GM12878 (cell line): ENCODE results near the gene KIF21B. TPM values are rescaled to one million over a fixed set of nuclear protein-coding genes. Genes with fewer than 3 reads are reported as not detected.

Source experiments
- ATAC-seq: fragments of 200-7000 bp; cut with Tn5 transposase; 3 replicates; pipeline ENCODE4 v1.9.1; 2020; ENCODE audit warnings: mild to moderate bottlenecking, moderate library complexity
- BruUV-seq: library from RNA; stranded (reverse); fragments of 400-500 nt; replicated peaks from 2 replicates; lab custom pipeline; 2021; lab: Mats Ljungman, UMichigan
- CTCF ChIA-PET: fragments of 300-600 bp; sonication (Branson Sonifier 250); formaldehyde crosslinking; extraction: SDS; loops from one replicate; lab custom pipeline; 2021; ENCODE audit warnings: inconsistent platforms; lab: Yijun Ruan, JAX
- POLR2A ChIA-PET: fragments of 350-600 bp; formaldehyde crosslinking; extraction: SDS; loops from one replicate; lab custom pipeline; 2021; ENCODE audit warnings: inconsistent platforms; lab: Charles Lee
- RAD21 ChIA-PET: fragments of 300-600 bp; sonication (Branson Sonifier 250); formaldehyde crosslinking; loops from one replicate; lab custom pipeline; 2023; ENCODE audit warnings: antibody characterized with exemption; ENCODE audit not compliant: unreplicated experiment; lab: Charles Lee
- SMC1A ChIA-PET: fragments of 300-600 bp; sonication (Branson Sonifier 250); formaldehyde crosslinking; loops from one replicate; lab custom pipeline; 2023; ENCODE audit not compliant: unreplicated experiment, uncharacterized antibody; lab: Charles Lee
- DNase-seq: peaks from one replicate; pipeline ENCODE4 v3.0.0-alpha.2; 2011; ENCODE audit warnings: low read depth, low spot score
- FAIRE-seq: peaks from 3 replicates; lab custom pipeline; 2011; peaks lifted over from hg19 to GRCh38; lab: Jason Lieb, UNC
- H2AFZ ChIP-seq: 2 replicates; pipeline ENCODE4 v1.6.0; 2011; ENCODE audit warnings: low read depth, low read length, control low read depth; ENCODE audit not compliant: control insufficient read depth
- H3K27ac ChIP-seq: 2 replicates; pipeline ENCODE4 v1.5.1; 2011; ENCODE audit warnings: control low read depth; ENCODE audit not compliant: control insufficient read depth, insufficient read depth
- H3K27me3 ChIP-seq, 2 experiments: replicated peaks in 1 of 2; 2 replicates each; pipeline versions ENCODE4 v1.6.0 to v1.6.1; 2011; ENCODE audit warnings: low read length in 1 of 2; ENCODE audit not compliant: control insufficient read depth in 2 of 2, insufficient read depth in 2 of 2
- H3K36me3 ChIP-seq, 2 experiments: 2 replicates each; pipeline ENCODE4 v1.5.1; 2011; ENCODE audit warnings: low read length in 1 of 2; ENCODE audit not compliant: control insufficient read depth in 2 of 2, insufficient read depth in 2 of 2
- H3K4me1 ChIP-seq: 2 replicates; pipeline ENCODE4 v1.6.1; 2011; ENCODE audit warnings: mild to moderate bottlenecking, low read length, moderate library complexity, mixed read lengths; ENCODE audit not compliant: control insufficient read depth, insufficient read depth
- H3K4me2 ChIP-seq: 2 replicates; pipeline ENCODE4 v1.6.0; 2011; ENCODE audit warnings: control low read depth; ENCODE audit not compliant: control insufficient read depth, insufficient read depth
- H3K4me3 ChIP-seq: fragments of 200-600 bp; sonication (generic); 2 replicates; pipeline ENCODE4 v1.5.1; 2016
- H3K79me2 ChIP-seq: 2 replicates; pipeline ENCODE4 v1.6.0; 2011; ENCODE audit warnings: low read length; ENCODE audit not compliant: control insufficient read depth, insufficient read depth
- H3K9ac ChIP-seq: 2 replicates; pipeline ENCODE4 v1.8.0; 2011; ENCODE audit warnings: low read length, control low read depth, mixed read lengths; ENCODE audit not compliant: control insufficient read depth, insufficient read depth
- H3K9me3 ChIP-seq: replicated peaks from 3 replicates; pipeline ENCODE4 v1.5.1; 2011; ENCODE audit warnings: mild to moderate bottlenecking, low read length; ENCODE audit not compliant: control insufficient read depth, insufficient read depth
- H4K20me1 ChIP-seq: 2 replicates; pipeline ENCODE4 v1.6.0; 2011; ENCODE audit not compliant: control insufficient read depth, insufficient read depth
- BHLHE40 ChIP-seq, 2 experiments: fragments of 450-650 bp in 1 of 2; IDR thresholded peaks; 2 replicates each; pipeline ENCODE4 v1.6.1; 2011 to 2017; ENCODE audit warnings: low read depth in 2 of 2, borderline replicate concordance in 1 of 2, improper control_type of control experiment in 1 of 2, low read length in 1 of 2, mild to moderate bottlenecking in 1 of 2
- CBX5 ChIP-seq: sonication (generic); IDR thresholded peaks from 2 replicates; pipeline ENCODE4 v1.6.1; 2016; ENCODE audit warnings: low read depth, moderate library complexity, mild to moderate bottlenecking, inconsistent platforms
- CREB1 ChIP-seq: IDR thresholded peaks from 2 replicates; pipeline ENCODE4 v1.6.1; 2012; ENCODE audit warnings: low read depth, mild to moderate bottlenecking, inconsistent platforms
- CUX1 ChIP-seq: IDR thresholded peaks from 2 replicates; pipeline ENCODE4 v1.6.1; 2012; ENCODE audit warnings: improper control_type of control experiment, low read depth, low read length; ENCODE audit not compliant: insufficient replicate concordance
- MYB ChIP-seq: fragments of 150-350 bp; IDR thresholded peaks from 2 replicates; pipeline ENCODE4 v1.6.1; 2014; ENCODE audit warnings: mild to moderate bottlenecking, low read depth, low read length, borderline replicate concordance
- PAX8 ChIP-seq: fragments of 450-650 bp; IDR thresholded peaks from 2 replicates; pipeline ENCODE4 v1.6.1; 2017; ENCODE audit warnings: mild to moderate bottlenecking, moderate library complexity
- POLR2AphosphoS2 ChIP-seq: IDR thresholded peaks from 2 replicates; pipeline ENCODE4 v1.6.1; 2011; ENCODE audit warnings: low read depth, mild to moderate bottlenecking, low read length, improper control_type of control experiment, moderate library complexity
- SREBF1 ChIP-seq: IDR thresholded peaks from 2 replicates; pipeline ENCODE4 v1.6.1; 2012; ENCODE audit warnings: mild to moderate bottlenecking, low read length
- SRF ChIP-seq, 2 experiments: IDR thresholded peaks; 2 replicates each; pipeline ENCODE4 v1.6.1; 2011; ENCODE audit warnings: low read depth in 2 of 2, low read length in 2 of 2, mild to moderate bottlenecking in 1 of 2, moderate library complexity in 1 of 2
- ZZZ3 ChIP-seq: IDR thresholded peaks from 2 replicates; pipeline ENCODE4 v1.6.1; 2011; ENCODE audit warnings: low read depth; ENCODE audit not compliant: control insufficient read depth, insufficient read length
- WGBS: methylation state at CpG from one replicate; pipeline ENCODE4 v1.1.6; 2016; ENCODE audit warnings: low lambda C conversion rate; ENCODE audit not compliant: insufficient replicate concordance, insufficient coverage; ENCODE audit errors: missing lambda C conversion rate; 5-methylcytosine and 5-hydroxymethylcytosine counted together
- in situ Hi-C: fragments of 300-500 bp; cut with MboI; formaldehyde crosslinking; loops from 9 replicates; pipeline ENCODE4 v1.14.3; 2018; ENCODE audit warnings: mixed read lengths
- intact Hi-C: fragments of 100-400 bp; cut with micrococcal nuclease; formaldehyde crosslinking; loops from one replicate; pipeline ENCODE4 v1.14.2; 2022; ENCODE audit not compliant: unreplicated experiment
- polyA plus RNA-seq, 11 experiments: library from polyadenylated mRNA; depleted of rRNA in 4 of 11; unstranded in 6 of 11; stranded (reverse) in 5 of 11; fragments of >200 nt; fragmentation: Nextera tagmentation in 4 of 11; fragmentation: Illumina TruSeq in 1 of 11; extraction: Ambion mirVana in 4 of 11; extraction: Trizol in 1 of 11; gene quantifications; 1 replicate in 1 of 11; 2 replicates in 10 of 11; pipeline versions ENCODE4 v1.2.1 to v1.2.3, GENCODE V29; 2011 to 2016; ENCODE audit warnings: inconsistent platforms in 2 of 11, missing spikeins in 2 of 11, low read depth in 1 of 11
- total RNA-seq, 4 experiments: library from RNA; depleted of rRNA in 3 of 4; stranded (reverse); fragments of >200 nt in 3 of 4; fragmentation: Illumina TruSeq in 1 of 4; extraction: Trizol in 1 of 4; gene quantifications; 2 replicates each; pipeline versions ENCODE4 v1.2.1 to v1.2.3, GENCODE V29; 2013 to 2021

The KIF21B gene
- total and polyA plus RNA-seq, 10 of the 15 experiments (the other 5 are each of a cell fraction or from before 2014, with no cell fraction given) = 2.3 to 47.7 (median 12.6) TPM

- TF ChIP-seq ZZZ3 = no peak
These were observed 15.9 kb upstream of the KIF21B start (continued) for GRCh38 chr1:201039418-201039817.

- H3K4me1 ChIP-seq = no peaks in the 10 kb centered on the region
- no peak for TF ChIP-seq MYB
- no peak for TF ChIP-seq SREBF1
- TF ChIP-seq CREB1 = no peak
- no peak for TF ChIP-seq CUX1
- TF ChIP-seq SRF (IDR thresholded peaks at IDR 0.05; ENCODE audit: low read depth in 2 of 2, low read length in 2 of 2) = no peak
- no peak for TF ChIP-seq CBX5
- no peak for TF ChIP-seq POLR2AphosphoS2
- no peak for TF ChIP-seq BHLHE40 (IDR thresholded peaks at IDR 0.05; ENCODE audit: borderline replicate concordance in 1 of 2, low read depth in 2 of 2, low read length in 1 of 2)
- no peak for TF ChIP-seq PAX8
- no peak for FAIRE-seq
- no peak for DNase-seq
- no peaks in the 10 kb centered on the region for H3K36me3 ChIP-seq
- H3K79me2 ChIP-seq = no peaks in the 10 kb centered on the region
- in situ Hi-C loops = no loop called here
- BruUV-seq = no TSS peak
- H2AFZ ChIP-seq = no peak overlapping the region
- 44% methylated on average over 10 of the region's 10 CpGs for WGBS
- RAD21 ChIA-PET = interaction anchor here (1.0 to 12.4 kb wide), 4 partner anchors 59 to 417 kb away, joined by 3 to 128 read pairs (median 4); no protein-coding TSS in a partner anchor
- no peaks in the 10 kb centered on the region for H3K27me3 ChIP-seq
- intact Hi-C loops = no loop called here
- CTCF ChIA-PET = interaction anchor here (0.8 to 18.1 kb wide), 6 partner anchors 16 to 479 kb away, joined by 3 to 250 read pairs (median 40); partner anchors contain the start of gene KIF21B
- no peak overlapping the region for H3K9ac ChIP-seq
- SMC1A ChIA-PET = interaction anchor here (1.4 to 6.0 kb wide), 3 partner anchors 13 to 66 kb away, joined by 3 to 91 read pairs (median 18); partner anchors contain the start of gene KIF21B
- no peak for ATAC-seq
- no peak overlapping the region for H3K4me3 ChIP-seq
- POLR2A ChIA-PET = interaction anchor here (1.6 kb wide), 1 partner anchor 67 kb away, joined by 5 read pairs; no protein-coding TSS in a partner anchor
- no peaks in the 10 kb centered on the region for H4K20me1 ChIP-seq
- H3K27ac ChIP-seq = no peak overlapping the region
- no peaks in the 10 kb centered on the region for H3K9me3 ChIP-seq
- no peak overlapping the region for H3K4me2 ChIP-seq
These were observed 14.8 kb upstream of the KIF21B start for GRCh38 chr1:201038186-201038876.
